GM21447 (cell line): ENCODE data around the gene TYW3.

Source experiments
- ATAC-seq: cut with Tn5 transposase; IDR thresholded peaks from one replicate; pipeline ENCODE4 v1.9.1; 2021; ENCODE audit not compliant: unreplicated experiment

TYW3 gene

DNA sequence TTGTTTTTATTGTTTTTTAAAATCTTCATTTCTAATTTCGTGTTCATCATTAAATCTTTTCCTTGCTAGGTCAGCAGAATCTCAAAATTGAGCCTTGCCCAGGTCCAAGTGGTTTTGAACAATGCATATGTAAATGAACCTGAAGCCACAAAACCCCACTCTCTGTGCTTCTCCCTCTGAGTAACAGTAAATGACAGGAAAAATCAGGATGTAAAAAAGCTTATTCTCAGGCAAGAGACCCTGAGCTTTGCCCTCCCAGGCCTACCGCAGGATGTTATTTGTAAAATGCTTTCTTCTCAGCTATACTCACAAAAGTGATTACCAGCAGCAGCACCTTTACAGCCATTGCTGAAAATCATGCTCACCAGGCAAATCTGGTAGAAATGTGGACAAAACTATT is 47.6 kb downstream of the TYW3 start:
- no peak for ATAC-seq

DNA sequence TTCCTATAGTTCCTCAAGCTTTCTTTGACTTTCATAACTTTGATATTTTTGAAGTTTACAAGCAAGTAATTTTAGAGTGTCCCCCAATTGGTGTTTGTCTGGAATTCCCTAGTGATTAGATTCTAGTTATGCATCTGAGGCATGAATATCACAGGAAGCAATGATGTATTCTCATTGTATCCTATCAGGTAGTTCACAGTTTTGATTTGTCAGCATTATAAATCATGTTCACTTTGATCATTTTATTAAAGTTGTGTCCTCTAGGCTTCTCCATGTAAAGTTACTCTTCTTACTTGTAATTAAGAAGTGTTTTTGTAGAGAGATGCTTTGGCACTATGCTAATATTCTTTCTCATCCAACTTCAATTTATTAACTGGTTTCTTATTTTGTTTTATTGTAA is 53.0 kb downstream of the TYW3 start:
- ATAC-seq: no peak

DNA sequence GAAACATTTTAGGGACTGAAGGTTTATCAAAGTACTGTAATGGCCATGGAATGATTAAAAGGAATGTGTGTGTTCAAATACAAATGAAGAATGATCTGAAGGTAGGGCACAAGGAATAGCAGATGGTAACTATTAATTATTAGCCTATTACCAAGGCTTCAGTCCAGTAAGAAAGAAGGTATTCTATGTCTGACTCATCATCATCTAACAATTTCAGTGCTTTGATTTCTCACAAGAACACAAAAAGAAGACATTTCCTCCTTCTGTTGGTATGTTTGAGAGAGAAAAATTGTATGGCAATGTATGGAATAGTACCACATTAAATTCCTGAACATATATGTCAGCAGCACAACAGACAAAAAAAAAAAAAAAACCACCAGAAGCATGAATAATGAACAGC is 57.5 kb downstream of the TYW3 start:
- no peak for ATAC-seq

DNA sequence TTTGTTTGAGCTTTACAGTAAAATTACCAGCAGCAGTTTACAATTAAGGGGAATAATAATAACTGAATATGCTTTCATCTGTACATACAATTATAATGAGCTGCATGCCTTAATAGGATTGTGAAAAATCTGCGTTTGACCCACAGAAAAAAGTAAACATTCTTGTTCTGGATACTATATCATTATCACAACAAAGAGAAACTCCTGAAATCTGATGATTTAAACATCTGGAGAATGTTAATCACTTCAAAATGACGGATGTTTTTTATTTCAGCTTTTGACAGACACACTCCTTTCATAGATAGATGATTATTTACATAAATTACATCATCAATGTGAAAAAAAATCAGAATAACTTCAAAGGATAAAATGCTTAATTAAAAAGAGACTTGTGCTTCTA is 58.5 kb downstream of the TYW3 start:
- no peak for ATAC-seq

DNA sequence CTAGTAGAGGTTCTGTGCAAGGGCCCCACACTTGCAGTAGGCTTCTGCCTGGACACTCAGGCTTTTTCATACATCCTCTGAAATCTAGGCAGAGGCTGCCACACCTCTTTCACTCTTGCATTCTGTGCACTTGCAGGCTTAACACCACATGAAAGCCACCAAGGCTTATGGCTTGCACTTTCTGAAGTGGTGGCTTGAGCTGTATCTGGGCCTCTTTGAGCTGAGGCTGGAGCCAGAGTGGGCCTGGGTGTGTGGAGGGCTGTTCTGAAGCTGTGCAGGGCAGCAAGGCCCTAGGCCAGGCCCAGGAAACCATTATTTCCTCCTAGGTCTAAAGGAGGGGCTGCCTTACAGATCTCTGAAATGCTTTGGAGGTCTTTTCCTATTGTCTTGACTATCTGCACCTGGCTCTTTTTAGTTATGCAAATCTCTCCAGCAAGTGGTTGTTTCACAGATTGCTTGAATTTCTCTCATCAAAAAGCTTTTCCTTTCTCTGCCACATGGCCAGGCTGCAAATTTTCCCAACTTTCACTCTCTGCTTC is 66.2 kb downstream of the TYW3 start:
- no peak for ATAC-seq

DNA sequence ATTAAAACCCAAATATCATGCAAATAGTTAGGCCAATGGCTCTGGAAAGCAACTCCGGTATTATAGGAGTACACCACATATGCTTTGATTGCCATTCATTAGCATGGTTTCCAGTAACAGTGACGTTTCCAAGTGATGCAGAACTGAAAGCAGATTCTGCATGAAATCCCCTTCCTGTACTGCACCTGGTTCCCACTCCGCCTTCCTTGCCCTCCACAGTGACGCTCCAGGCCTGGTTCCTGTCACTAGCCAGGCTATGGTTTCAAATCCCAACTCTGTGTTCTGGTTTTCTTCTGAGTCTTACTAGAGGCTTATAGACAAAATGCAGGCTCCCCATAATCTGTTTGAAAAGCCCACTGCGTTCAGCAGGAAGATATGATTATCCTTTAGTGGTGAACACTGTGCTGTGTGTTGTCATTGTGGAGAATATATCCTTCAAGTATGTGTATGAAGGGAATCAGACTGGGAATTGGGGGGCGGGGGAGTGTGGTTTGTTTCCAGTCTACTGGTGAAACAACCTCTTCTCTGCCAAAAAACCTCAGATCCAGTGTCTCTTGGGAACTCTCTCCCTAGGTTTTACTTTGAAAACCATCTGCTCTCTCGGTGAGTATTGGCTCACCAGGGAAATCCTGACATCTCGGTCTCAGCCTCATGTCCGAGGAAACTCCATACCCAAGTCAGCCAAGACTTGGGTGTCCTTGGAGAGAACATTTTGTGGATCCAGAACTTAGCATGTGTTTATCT is 78.7 kb downstream of the TYW3 start:
- peak; percentile 60 for ATAC-seq

DNA sequence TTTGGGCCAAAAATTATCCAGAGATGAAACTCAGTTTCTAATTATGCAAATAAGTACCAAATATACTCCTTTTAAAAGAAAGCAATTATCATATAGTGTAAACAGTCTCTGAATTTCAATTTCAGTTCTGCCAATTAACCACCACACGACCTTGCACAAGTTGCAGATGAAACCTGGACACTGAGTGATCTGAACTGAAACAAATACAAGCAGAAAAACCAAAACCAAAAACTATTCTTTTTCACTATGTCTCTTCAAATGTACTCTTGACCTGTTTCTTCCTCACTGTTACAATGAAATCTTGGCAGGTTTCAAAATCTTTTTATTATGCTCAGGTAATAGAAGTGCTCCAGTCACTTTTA is 79.2 kb downstream of the TYW3 start:
- peak; percentile 95 for ATAC-seq
